RWPE2 (cell line): ENCODE data around the gene GFI1B.

Experiments
- ATAC-seq: fragments of 200-7000 bp; cut with Tn5 transposase; 3 replicates; pipeline ENCODE4 v1.9.1; 2021; ENCODE audit warnings: low read depth
- DNase-seq: peaks from one replicate; pipeline ENCODE4 v3.0.0-alpha.2; 2020; ENCODE audit warnings: low spot score
- H3K27ac ChIP-seq: fragments of 450-650 bp; 2 replicates; pipeline ENCODE4 v1.5.1; 2017; ENCODE audit warnings: mild to moderate bottlenecking; ENCODE audit not compliant: poor library complexity, severe bottlenecking
- H3K27me3 ChIP-seq: fragments of 250-450 bp; sonication (Bioruptor Pico); 2 replicates; pipeline ENCODE4 v1.5.1; 2021; ENCODE audit warnings: mild to moderate bottlenecking, moderate library complexity; ENCODE audit not compliant: insufficient read depth, poor library complexity, severe bottlenecking
- H3K36me3 ChIP-seq: fragments of 250-450 bp; sonication (Bioruptor Pico); 2 replicates; pipeline ENCODE4 v1.5.1; 2020; ENCODE audit warnings: low read depth, mild to moderate bottlenecking, moderate library complexity
- H3K4me1 ChIP-seq: fragments of 250-450 bp; sonication (Bioruptor Pico); 2 replicates; pipeline ENCODE4 v1.5.1; 2021; ENCODE audit warnings: mild to moderate bottlenecking, moderate library complexity; ENCODE audit not compliant: insufficient read depth, poor library complexity, severe bottlenecking
- H3K4me3 ChIP-seq: fragments of 250-450 bp; sonication (Bioruptor Pico); 2 replicates; pipeline ENCODE4 v1.5.1; 2021; ENCODE audit warnings: mild to moderate bottlenecking, moderate library complexity; ENCODE audit not compliant: severe bottlenecking
- H3K9me3 ChIP-seq: fragments of 250-450 bp; sonication (Bioruptor Pico); 2 replicates; pipeline ENCODE4 v1.5.1; 2021; ENCODE audit warnings: mild to moderate bottlenecking, moderate library complexity; ENCODE audit not compliant: severe bottlenecking
- CTCF ChIP-seq: fragments of 450-650 bp; IDR thresholded peaks from one replicate; pipeline ENCODE4 v1.5.1; 2017; ENCODE audit warnings: mild to moderate bottlenecking, moderate library complexity; ENCODE audit not compliant: poor library complexity, severe bottlenecking

GFI1B gene

GRCh38 chr9:133009906-133010582, 31.6 kb downstream of the GFI1B start:
- H3K4me1 ChIP-seq, result no peaks in the 10 kb centered on the region
- H3K27me3 ChIP-seq, result peaks cover 6% of the 10 kb centered on the region
- DNase-seq, result no peak
- ATAC-seq, result no peak
- no peaks in the 10 kb centered on the region for H3K9me3 ChIP-seq
- H3K36me3 ChIP-seq, result no peaks in the 10 kb centered on the region
- H3K27ac ChIP-seq, result no peak overlapping the region
- no peak for TF ChIP-seq CTCF
- no peak overlapping the region for H3K4me3 ChIP-seq

- DNase-seq (no peak), ATAC-seq (no peak)
- TF ChIP-seq CTCF, result no peak
- H3K4me1 ChIP-seq, result no peaks in the 10 kb centered on the region
- no peak overlapping the region for H3K4me3 ChIP-seq
- H3K27ac ChIP-seq, result no peak overlapping the region
- H3K9me3 ChIP-seq, result no peaks in the 10 kb centered on the region
- H3K36me3 ChIP-seq, result no peaks in the 10 kb centered on the region
- H3K27me3 ChIP-seq, result peaks cover 9% of the 10 kb centered on the region
Observed at GRCh38 chr9:133014696-133015095, 36.2 kb downstream of the GFI1B start.

- no peak for TF ChIP-seq CTCF
- ATAC-seq (no peak), DNase-seq (no peak)
- no peaks in the 10 kb centered on the region for H3K36me3 ChIP-seq
- no peak overlapping the region for H3K4me3 ChIP-seq
- H3K27ac ChIP-seq, result no peak overlapping the region
- no peaks in the 10 kb centered on the region for H3K9me3 ChIP-seq
- H3K4me1 ChIP-seq, result no peaks in the 10 kb centered on the region
- no peaks in the 10 kb centered on the region for H3K27me3 ChIP-seq
Observed at GRCh38 chr9:133023117-133023890, 44.8 kb downstream of the GFI1B start.

- Histone ChIP-seq H3K4me1 (peaks cover under 1% of the 10 kb centered on the region), H3K9me3 (no peaks in the 10 kb centered on the region), H3K27me3 (no peaks in the 10 kb centered on the region), H3K36me3 (no peaks in the 10 kb centered on the region), H3K27ac (no peak overlapping the region), H3K4me3 (no peak overlapping the region)
- no peak for DNase-seq
- TF ChIP-seq CTCF, result no peak
- no peak for ATAC-seq
Observed at GRCh38 chr9:133026426-133026825, 47.9 kb downstream of the GFI1B start.

GRCh38 chr9:133027134-133027533, 48.6 kb downstream of the GFI1B start:
- ATAC-seq (no peak), DNase-seq (no peak)
- Histone ChIP-seq H3K27ac (no peak overlapping the region), H3K4me1 (peaks cover 8% of the 10 kb centered on the region), H3K36me3 (peaks cover 3% of the 10 kb centered on the region), H3K4me3 (no peak overlapping the region), H3K9me3 (no peaks in the 10 kb centered on the region), H3K27me3 (no peaks in the 10 kb centered on the region)
- TF ChIP-seq CTCF, result no peak
